HepG2 (cell line): ENCODE data around the gene CYP11A1. TPM values are rescaled to one million over a fixed set of nuclear protein-coding genes. Genes with fewer than 3 reads are reported as not detected.

Experiments
- CBX5 ChIP-seq: sonication (generic); formaldehyde crosslinking; IDR thresholded peaks from 2 replicates; pipeline ENCODE4 v1.4.0; 2020; ENCODE audit warnings: missing genetic modification reagents, borderline replicate concordance
- FOXO4 ChIP-seq: sonication (generic); formaldehyde crosslinking; conservative IDR thresholded peaks from 2 replicates; pipeline ENCODE4 v1.8.1; 2023; ENCODE audit warnings: missing genetic modification reagents
- HIVEP1 ChIP-seq: sonication (generic); formaldehyde crosslinking; IDR thresholded peaks from 2 replicates; pipeline ENCODE4 v1.4.0; 2020; ENCODE audit warnings: mild to moderate bottlenecking, missing genetic modification reagents
- HNF1A ChIP-seq, 2 experiments: sonication (generic) in 1 of 2; formaldehyde crosslinking in 1 of 2; IDR thresholded peaks; 2 replicates each; pipeline versions ENCODE4 v1.4.0 to v1.6.1; 2016 to 2020; ENCODE audit warnings: borderline replicate concordance in 1 of 2, low read depth in 1 of 2, mild to moderate bottlenecking in 1 of 2, missing genetic modification reagents in 1 of 2
- KAT7 ChIP-seq: IDR thresholded peaks from 2 replicates; pipeline ENCODE4 v1.6.1; 2018; ENCODE audit warnings: borderline replicate concordance, missing compliant biosample characterization
- RBFOX2 ChIP-seq: fragments of 200-400 bp; formaldehyde crosslinking; IDR thresholded peaks from 2 replicates; pipeline ENCODE4 v1.6.1; 2017; ENCODE audit warnings: low read depth, mild to moderate bottlenecking, low read length
- WIZ ChIP-seq: sonication (generic); formaldehyde crosslinking; IDR thresholded peaks from 2 replicates; pipeline ENCODE4 v1.5.1; 2020; ENCODE audit warnings: mild to moderate bottlenecking, missing genetic modification reagents
- ZBTB3 ChIP-seq: sonication (generic); formaldehyde crosslinking; IDR thresholded peaks from 2 replicates; pipeline ENCODE4 v1.4.0; 2020; ENCODE audit warnings: low read depth, mild to moderate bottlenecking, moderate library complexity, missing genetic modification reagents, borderline replicate concordance
- ZNF335 ChIP-seq: sonication (generic); formaldehyde crosslinking; IDR thresholded peaks from 2 replicates; pipeline ENCODE4 v1.4.0; 2020; ENCODE audit warnings: missing genetic modification reagents
- ZNF639 ChIP-seq: conservative IDR thresholded peaks from 2 replicates; pipeline ENCODE4 v1.6.1; 2018; ENCODE audit warnings: missing genetic modification reagents
- ZNF691 ChIP-seq: sonication (generic); formaldehyde crosslinking; IDR thresholded peaks from 2 replicates; pipeline ENCODE4 v1.4.0; 2020; ENCODE audit warnings: missing genetic modification reagents, low read depth, mild to moderate bottlenecking, borderline replicate concordance
- polyA plus RNA-seq, 8 experiments: library from polyadenylated mRNA; depleted of rRNA in 3 of 8; stranded (reverse) in 7 of 8; unstranded in 1 of 8; fragments of >200 nt; fragmentation: Illumina TruSeq in 4 of 8; extraction: Trizol in 4 of 8; gene quantifications; 2 replicates each; pipeline versions ENCODE4 v1.2.1 to v1.2.3, GENCODE V29; 2011 to 2016; ENCODE audit warnings: low read depth in 4 of 8, missing spikeins in 1 of 8, mixed read lengths in 1 of 8; ENCODE audit not compliant: insufficient read depth in 1 of 8
- total RNA-seq, 5 experiments: library from RNA; depleted of rRNA; stranded (reverse); fragments of >200 nt; fragmentation: Illumina TruSeq; extraction: Trizol; gene quantifications; 2 replicates each; pipeline ENCODE4 v1.2.3, GENCODE V29; 2016; ENCODE audit warnings: low read depth in 1 of 5

The CYP11A1 gene
- total and polyA plus RNA-seq, 2 of the 13 experiments (the other 11 are each of a cell fraction or from before 2014, with no cell fraction given): 0.66 to 0.92 TPM

- TF ChIP-seq KAT7 (CRISPR knock-in tag): no peak
- TF ChIP-seq WIZ (CRISPR knock-in tag): no peak
- TF ChIP-seq ZNF639 (CRISPR knock-in tag): no peak
- no peak for TF ChIP-seq RBFOX2
- no peak for TF ChIP-seq FOXO4 (CRISPR knock-in tag)
- TF ChIP-seq ZNF691 (CRISPR knock-in tag): 0 out of 2 replicates have a peak, but pooled peaks have one; percentile 0
- TF ChIP-seq HNF1A (IDR thresholded peaks at IDR 0.05; ENCODE audit: low read depth): no peak
- 0 out of 2 replicates have a peak, but pooled peaks have one; percentile 2 for TF ChIP-seq HNF1A (CRISPR knock-in tag; IDR thresholded peaks at IDR 0.05; ENCODE audit: borderline replicate concordance)
- TF ChIP-seq ZNF335 (CRISPR knock-in tag): 0 out of 2 replicates have a peak, but pooled peaks have one; percentile 3
- no peak for TF ChIP-seq HIVEP1 (CRISPR knock-in tag)
- TF ChIP-seq ZBTB3 (CRISPR knock-in tag): no peak
- TF ChIP-seq CBX5 (CRISPR knock-in tag): 0 out of 2 replicates have a peak, but pooled peaks have one; percentile 5
- TF ChIP-seq, all 625 proteins: peak for 13
Measured at GRCh38 chr15:74374648-74375302, 7.3 kb upstream of the CYP11A1 start (continued).
